ENCODE measurements around the gene LRRC14B. TPM values are rescaled to one million over a fixed set of nuclear protein-coding genes. Genes with fewer than 3 reads are reported as not detected.

Gene LRRC14B
- total RNA-seq, 1 experiment from 2014 or later: 0.82 TPM

DNA sequence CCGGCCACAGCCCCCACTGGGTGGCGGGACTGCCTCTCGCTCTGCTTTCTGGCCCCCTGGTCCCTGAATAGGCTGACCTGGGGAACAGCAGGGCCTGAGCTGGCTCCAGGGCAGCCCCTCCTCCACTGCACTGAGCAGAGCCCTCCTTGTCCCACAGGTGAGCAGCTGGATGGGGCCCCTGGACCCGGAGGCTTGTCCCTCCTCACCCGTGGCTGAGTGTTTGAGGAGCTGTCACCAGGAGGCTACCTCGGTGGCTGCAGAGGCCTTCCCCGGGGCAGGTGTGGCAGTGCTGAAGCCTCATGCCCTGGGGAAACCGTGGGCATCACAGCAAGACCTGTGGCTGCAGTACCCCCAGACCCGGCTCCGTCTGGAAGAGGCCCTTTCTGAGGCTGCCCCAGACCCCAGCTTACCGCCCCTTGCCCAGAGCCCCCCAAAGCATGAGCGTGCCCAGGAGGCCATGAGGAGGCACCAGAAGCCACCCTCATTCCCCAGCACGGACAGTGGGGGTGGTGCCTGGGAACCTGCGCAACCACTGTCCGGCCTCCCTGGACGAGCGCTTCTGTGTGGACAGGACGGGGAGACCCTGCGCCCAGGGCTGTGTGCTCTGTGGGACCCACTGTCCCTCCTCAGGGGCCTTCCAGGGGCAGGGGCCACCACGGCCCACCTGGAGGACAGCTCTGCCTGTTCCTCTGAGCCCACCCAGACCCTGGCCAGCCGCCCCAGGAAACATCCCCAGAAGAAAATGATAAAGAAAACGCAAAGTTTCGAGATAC is 28.5 kb upstream of the LRRC14B start:
- Histone ChIP-seq H3K27me3 (ENCODE audit: control insufficient read depth, insufficient read depth, low read length) (no peaks in the 10 kb centered on the region), H3K36me3 (ENCODE audit: control insufficient read depth, insufficient read depth, low read length) (no peaks in the 10 kb centered on the region), H3K4me1 (ENCODE audit: control insufficient read depth, insufficient read depth, low read length) (peaks cover 3% of the 10 kb centered on the region; the same call in 1 of the 2 replicates), H3K4me3 (ENCODE audit: low read depth in 2 of 2, low read length in 2 of 2) (no peak overlapping the region), H3K27ac (ENCODE audit: low read length) (no peak overlapping the region), H3K9me3 (ENCODE audit: control insufficient read depth, insufficient read depth, low read depth, low read length) (no peaks in the 10 kb centered on the region)
- in situ Hi-C loops (cut with HindIII; ENCODE audit: low pct_unique_long_range_greater_than_20kb, low sequenced_read_pairs): no loop called here
- ChIA-PET CTCF (interaction anchor here (0.5 kb wide), 1 partner anchor 56 kb away, joined by 3 read pairs; the partner anchor contains the start of gene SDHA), POLR2A (no interaction called here)
- TF ChIP-seq POLR2AphosphoS5 (IDR thresholded peaks at IDR 0.05; ENCODE audit: low read depth, low read length) (no peak), SIN3A (IDR thresholded peaks at IDR 0.05; ENCODE audit: borderline replicate concordance, insufficient read depth, low read depth, low read length) (no peak), CTCF (IDR thresholded peaks at IDR 0.05) (no peak), TCF7L2 (IDR thresholded peaks at IDR 0.05; ENCODE audit: low read depth, low read length) (no peak)
- TF ChIP-seq, protein P1, sequence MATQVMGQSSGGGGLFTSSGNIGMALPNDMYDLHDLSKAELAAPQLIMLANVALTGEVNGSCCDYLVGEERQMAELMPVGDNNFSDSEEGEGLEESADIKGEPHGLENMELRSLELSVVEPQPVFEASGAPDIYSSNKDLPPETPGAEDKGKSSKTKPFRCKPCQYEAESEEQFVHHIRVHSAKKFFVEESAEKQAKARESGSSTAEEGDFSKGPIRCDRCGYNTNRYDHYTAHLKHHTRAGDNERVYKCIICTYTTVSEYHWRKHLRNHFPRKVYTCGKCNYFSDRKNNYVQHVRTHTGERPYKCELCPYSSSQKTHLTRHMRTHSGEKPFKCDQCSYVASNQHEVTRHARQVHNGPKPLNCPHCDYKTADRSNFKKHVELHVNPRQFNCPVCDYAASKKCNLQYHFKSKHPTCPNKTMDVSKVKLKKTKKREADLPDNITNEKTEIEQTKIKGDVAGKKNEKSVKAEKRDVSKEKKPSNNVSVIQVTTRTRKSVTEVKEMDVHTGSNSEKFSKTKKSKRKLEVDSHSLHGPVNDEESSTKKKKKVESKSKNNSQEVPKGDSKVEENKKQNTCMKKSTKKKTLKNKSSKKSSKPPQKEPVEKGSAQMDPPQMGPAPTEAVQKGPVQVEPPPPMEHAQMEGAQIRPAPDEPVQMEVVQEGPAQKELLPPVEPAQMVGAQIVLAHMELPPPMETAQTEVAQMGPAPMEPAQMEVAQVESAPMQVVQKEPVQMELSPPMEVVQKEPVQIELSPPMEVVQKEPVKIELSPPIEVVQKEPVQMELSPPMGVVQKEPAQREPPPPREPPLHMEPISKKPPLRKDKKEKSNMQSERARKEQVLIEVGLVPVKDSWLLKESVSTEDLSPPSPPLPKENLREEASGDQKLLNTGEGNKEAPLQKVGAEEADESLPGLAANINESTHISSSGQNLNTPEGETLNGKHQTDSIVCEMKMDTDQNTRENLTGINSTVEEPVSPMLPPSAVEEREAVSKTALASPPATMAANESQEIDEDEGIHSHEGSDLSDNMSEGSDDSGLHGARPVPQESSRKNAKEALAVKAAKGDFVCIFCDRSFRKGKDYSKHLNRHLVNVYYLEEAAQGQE (IDR thresholded peaks at IDR 0.05; ENCODE audit: insufficient read depth in 1 of 2, low read depth in 2 of 2, low read length in 1 of 2): no peak
- DNase-seq (ENCODE audit: low read depth, low spot score) (no peak), ATAC-seq (no peak)
- intact Hi-C loops (cut with micrococcal nuclease; ENCODE audit: unreplicated experiment): no loop called here
- BruUV-seq (replicated peaks): no TSS peak

DNA sequence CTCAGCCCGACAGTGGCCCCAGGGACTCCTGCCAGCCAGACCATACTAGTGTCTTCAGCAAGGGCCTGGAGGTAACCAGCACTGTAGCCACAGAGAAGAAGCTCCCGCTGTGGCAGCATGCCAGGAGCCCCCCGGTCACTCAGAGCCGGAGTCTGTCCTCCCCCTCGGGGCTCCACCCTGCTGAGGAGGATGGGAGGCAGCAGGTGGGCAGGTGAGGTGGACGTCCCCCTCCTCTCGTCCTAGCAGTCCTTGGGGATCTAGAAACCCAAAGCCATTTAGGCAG is 28.0 kb upstream of the LRRC14B start:
- Histone ChIP-seq H3K4me1 (ENCODE audit: control insufficient read depth, insufficient read depth, low read length) (peaks cover 8% of the 10 kb centered on the region; the same call in 1 of the 2 replicates), H3K27me3 (ENCODE audit: control insufficient read depth, insufficient read depth, low read length) (no peaks in the 10 kb centered on the region), H3K9me3 (ENCODE audit: control insufficient read depth, insufficient read depth, low read depth, low read length) (no peaks in the 10 kb centered on the region), H3K4me3 (ENCODE audit: low read depth in 2 of 2, low read length in 2 of 2) (no peak overlapping the region), H3K27ac (ENCODE audit: low read length) (no peak overlapping the region), H3K36me3 (ENCODE audit: control insufficient read depth, insufficient read depth, low read length) (no peaks in the 10 kb centered on the region)
- no peak for DNase-seq (ENCODE audit: low read depth, low spot score)
- ChIA-PET CTCF (no interaction called here), POLR2A (no interaction called here)
- no peak for ATAC-seq
- TF ChIP-seq SIN3A (IDR thresholded peaks at IDR 0.05; ENCODE audit: borderline replicate concordance, insufficient read depth, low read depth, low read length): no peak
- TF ChIP-seq, protein P1 (IDR thresholded peaks at IDR 0.05; ENCODE audit: insufficient read depth in 1 of 2, low read depth in 2 of 2, low read length in 1 of 2): no peak
- no peak for TF ChIP-seq CTCF (IDR thresholded peaks at IDR 0.05)
- TF ChIP-seq TCF7L2 (IDR thresholded peaks at IDR 0.05; ENCODE audit: low read depth, low read length): no peak
- no peak for TF ChIP-seq POLR2AphosphoS5 (IDR thresholded peaks at IDR 0.05; ENCODE audit: low read depth, low read length)
- BruUV-seq (replicated peaks): no TSS peak
- intact Hi-C loops (cut with micrococcal nuclease; ENCODE audit: unreplicated experiment): no loop called here
- in situ Hi-C loops (cut with HindIII; ENCODE audit: low pct_unique_long_range_greater_than_20kb, low sequenced_read_pairs): no loop called here
